Peyer's patch (tissue), 4 donors: ENCODE data around the gene FRAT1.

Source experiments
- CTCF ChIP-seq, 6 experiments: fragments of 450-650 bp in 4 of 6; fragments of 200-600 bp in 2 of 6; sonication (generic) in 1 of 6; IDR thresholded peaks; one replicate each; pipeline ENCODE4 v1.5.1; 2017 to 2019; ENCODE audit warnings: antibody characterized with exemption in 6 of 6, mild to moderate bottlenecking in 3 of 6, moderate library complexity in 1 of 6
- POLR2A ChIP-seq, 2 donors: fragments of 450-650 bp; IDR thresholded peaks; one replicate each; pipeline ENCODE4 v1.5.1; 2017; ENCODE audit warnings: antibody characterized with exemption in 2 of 2, mild to moderate bottlenecking in 2 of 2, moderate library complexity in 2 of 2

- TF ChIP-seq POLR2A (IDR thresholded peaks at IDR 0.05), result no peak
- no peak for TF ChIP-seq CTCF (IDR thresholded peaks at IDR 0.05)
Measured at GRCh38 chr10:97279121-97279815, 39.8 kb upstream of the FRAT1 start.
